Measurements from ENCODE around the gene CPED1.

DNA sequence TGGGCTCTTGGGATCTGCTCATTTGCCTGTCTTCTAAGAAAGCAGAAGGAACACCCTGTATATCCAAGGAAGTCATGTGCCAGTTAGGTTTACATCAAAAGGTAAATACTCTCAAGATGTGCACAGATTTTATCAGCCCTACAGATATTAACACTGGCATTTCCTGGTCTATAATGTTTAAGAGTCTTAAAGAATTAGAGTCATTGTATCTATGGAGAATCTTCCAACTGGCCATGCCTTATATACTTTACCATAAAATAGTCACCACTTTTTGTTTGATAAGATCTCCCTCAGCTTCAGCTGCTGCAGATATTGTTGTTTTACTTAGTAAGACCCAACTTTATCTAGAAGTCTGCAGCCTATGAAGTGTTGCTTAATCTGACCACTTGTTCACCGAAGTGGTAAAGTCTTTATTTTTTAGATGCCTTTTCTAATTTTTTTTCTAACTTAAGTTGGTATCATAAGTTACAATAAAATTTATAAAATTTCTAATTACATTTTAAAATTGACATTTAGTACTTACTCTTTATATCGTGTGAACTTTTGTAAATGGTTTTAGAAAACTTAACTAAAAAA lies 58.5 kb downstream of the CPED1 start:
- TF ChIP-seq, protein P1, sequence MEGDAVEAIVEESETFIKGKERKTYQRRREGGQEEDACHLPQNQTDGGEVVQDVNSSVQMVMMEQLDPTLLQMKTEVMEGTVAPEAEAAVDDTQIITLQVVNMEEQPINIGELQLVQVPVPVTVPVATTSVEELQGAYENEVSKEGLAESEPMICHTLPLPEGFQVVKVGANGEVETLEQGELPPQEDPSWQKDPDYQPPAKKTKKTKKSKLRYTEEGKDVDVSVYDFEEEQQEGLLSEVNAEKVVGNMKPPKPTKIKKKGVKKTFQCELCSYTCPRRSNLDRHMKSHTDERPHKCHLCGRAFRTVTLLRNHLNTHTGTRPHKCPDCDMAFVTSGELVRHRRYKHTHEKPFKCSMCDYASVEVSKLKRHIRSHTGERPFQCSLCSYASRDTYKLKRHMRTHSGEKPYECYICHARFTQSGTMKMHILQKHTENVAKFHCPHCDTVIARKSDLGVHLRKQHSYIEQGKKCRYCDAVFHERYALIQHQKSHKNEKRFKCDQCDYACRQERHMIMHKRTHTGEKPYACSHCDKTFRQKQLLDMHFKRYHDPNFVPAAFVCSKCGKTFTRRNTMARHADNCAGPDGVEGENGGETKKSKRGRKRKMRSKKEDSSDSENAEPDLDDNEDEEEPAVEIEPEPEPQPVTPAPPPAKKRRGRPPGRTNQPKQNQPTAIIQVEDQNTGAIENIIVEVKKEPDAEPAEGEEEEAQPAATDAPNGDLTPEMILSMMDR (IDR thresholded peaks at IDR 0.05; ENCODE audit: low read length): no peak
- no peak for TF ChIP-seq EZH2 (optimal IDR thresholded peaks at IDR 0.05; ENCODE audit: low read depth, low read length)
- no peak for TF ChIP-seq EZH2phosphoT487 (IDR thresholded peaks at IDR 0.05; ENCODE audit: low read length)
